WTC11 (cell line): ENCODE measurements around the gene EYS.

Experiments used
- ATF6 ChIP-seq: sonication (generic); formaldehyde crosslinking; IDR thresholded peaks from 2 replicates; pipeline ENCODE4 v1.8.1; 2023; ENCODE audit warnings: mild to moderate bottlenecking, missing genetic modification reagents
- CTCF ChIP-seq: fragments of 200-600 bp; IDR thresholded peaks from 2 replicates; pipeline ENCODE4 v1.8.0; 2022; ENCODE audit warnings: antibody characterized with exemption
- ELF4 ChIP-seq: sonication (generic); formaldehyde crosslinking; IDR thresholded peaks from 2 replicates; pipeline ENCODE4 v1.8.1; 2022; ENCODE audit warnings: low read depth, mild to moderate bottlenecking, moderate library complexity, missing genetic modification reagents
- JUN ChIP-seq: sonication (generic); formaldehyde crosslinking; IDR thresholded peaks from 2 replicates; pipeline ENCODE4 v1.8.0; 2023; ENCODE audit warnings: mild to moderate bottlenecking, missing genetic modification reagents
- MAX ChIP-seq: sonication (generic); formaldehyde crosslinking; IDR thresholded peaks from 2 replicates; pipeline ENCODE4 v1.8.0; 2022; ENCODE audit warnings: mild to moderate bottlenecking, missing genetic modification reagents
- PREB ChIP-seq: sonication (generic); formaldehyde crosslinking; IDR thresholded peaks from 2 replicates; pipeline ENCODE4 v1.8.1; 2022; ENCODE audit warnings: mild to moderate bottlenecking, missing genetic modification reagents, moderate library complexity, borderline replicate concordance
- SMAD3 ChIP-seq: sonication (generic); formaldehyde crosslinking; IDR thresholded peaks from 2 replicates; pipeline ENCODE4 v1.8.0; 2022; ENCODE audit warnings: missing genetic modification reagents, mild to moderate bottlenecking, borderline replicate concordance
- ZNF138 ChIP-seq: sonication (generic); formaldehyde crosslinking; conservative IDR thresholded peaks from 2 replicates; pipeline ENCODE4 v1.8.1; 2022; ENCODE audit warnings: mild to moderate bottlenecking, moderate library complexity, missing genetic modification reagents
- ZSCAN18 ChIP-seq: fragments of 250-450 bp; sonication (Bioruptor Pico); IDR thresholded peaks from 2 replicates; pipeline ENCODE4 v2.1.2; 2022; ENCODE audit warnings: mild to moderate bottlenecking, moderate library complexity

GRCh38 chr6:64083261-64083660 is 1623.8 kb downstream of the EYS start:
- TF ChIP-seq ZSCAN18 (CRISPR knock-in tag), result no peak
- TF ChIP-seq SMAD3 (CRISPR knock-in tag), result no peak
- TF ChIP-seq CTCF, result no peak
- no peak for TF ChIP-seq MAX (CRISPR knock-in tag)
- TF ChIP-seq ELF4, result no peak
- no peak for TF ChIP-seq PREB
- TF ChIP-seq JUN (CRISPR knock-in tag), result no peak
- TF ChIP-seq ATF6, result no peak
- TF ChIP-seq ZNF138 (CRISPR knock-in tag), result no peak
